MM.1S (cell line): ENCODE results near the gene TMEM17.

ENCODE experiments used
- DNase-seq: peaks from one replicate; pipeline ENCODE4 v3.0.0-alpha.2; 2015
- H2AFZ ChIP-seq: fragments of 300-600 bp; sonication (generic); 2 replicates; pipeline ENCODE4 v1.6.0; 2016; ENCODE audit warnings: antibody characterized with exemption, low read length
- H3F3A ChIP-seq: fragments of 300-600 bp; sonication (generic); 2 replicates; pipeline ENCODE4 v1.6.1; 2016; ENCODE audit warnings: mild to moderate bottlenecking, antibody characterized with exemption, low read length, moderate library complexity, mixed read lengths; ENCODE audit not compliant: insufficient read depth
- H3K27ac ChIP-seq: fragments of 300-600 bp; sonication (generic); 2 replicates; pipeline ENCODE4 v1.5.1; 2016; ENCODE audit warnings: mild to moderate bottlenecking, low read length
- H3K27me3 ChIP-seq: fragments of 300-600 bp; sonication (generic); replicated peaks from 2 replicates; pipeline ENCODE4 v1.6.0; 2016; ENCODE audit warnings: low read length; ENCODE audit not compliant: insufficient read depth
- H3K36me3 ChIP-seq: fragments of 300-600 bp; sonication (generic); replicated peaks from 2 replicates; pipeline ENCODE4 v1.6.1; 2016; ENCODE audit warnings: mild to moderate bottlenecking, low read length, mixed read lengths; ENCODE audit not compliant: insufficient read depth
- H3K4me1 ChIP-seq: fragments of 300-600 bp; sonication (generic); 2 replicates; pipeline ENCODE4 v1.6.1; 2016; ENCODE audit warnings: low read length, mixed read lengths
- H3K4me2 ChIP-seq: fragments of 300-600 bp; sonication (generic); 2 replicates; pipeline ENCODE4 v1.6.0; 2016; ENCODE audit warnings: low read depth, low read length
- H3K4me3 ChIP-seq: fragments of 300-600 bp; sonication (generic); 2 replicates; pipeline ENCODE4 v1.5.1; 2016; ENCODE audit warnings: low read length, mixed read lengths
- H3K79me2 ChIP-seq: fragments of 300-600 bp; sonication (generic); 2 replicates; pipeline ENCODE4 v1.6.1; 2016; ENCODE audit warnings: mixed run types, low read length, mixed read lengths
- H3K9ac ChIP-seq: fragments of 300-600 bp; sonication (generic); 2 replicates; pipeline ENCODE4 v1.6.1; 2016; ENCODE audit warnings: low read length, mixed read lengths
- H3K9me2 ChIP-seq: fragments of 300-600 bp; sonication (generic); replicated peaks from 2 replicates; pipeline ENCODE4 v1.6.1; 2016; ENCODE audit warnings: mild to moderate bottlenecking, low read length, mixed read lengths; ENCODE audit not compliant: insufficient read depth
- H3K9me3 ChIP-seq: fragments of 300-600 bp; sonication (generic); replicated peaks from 2 replicates; pipeline ENCODE4 v1.6.1; 2016; ENCODE audit warnings: mild to moderate bottlenecking, low read length, mixed read lengths; ENCODE audit not compliant: insufficient read depth
- H4K20me1 ChIP-seq: fragments of 300-600 bp; sonication (generic); 2 replicates; pipeline ENCODE4 v1.6.1; 2016; ENCODE audit warnings: mild to moderate bottlenecking, low read length, moderate library complexity, mixed read lengths; ENCODE audit not compliant: insufficient read depth
- CTCF ChIP-seq: fragments of 300-600 bp; sonication (generic); IDR thresholded peaks from 2 replicates; pipeline ENCODE4 v1.5.1; 2016; ENCODE audit warnings: antibody characterized with exemption, low read length, mixed read lengths
- EZH2 ChIP-seq: fragments of 300-600 bp; sonication (generic); optimal IDR thresholded peaks from 2 replicates; pipeline ENCODE3; 2017; ENCODE audit warnings: low read depth, mild to moderate bottlenecking, antibody characterized with exemption, low read length, mixed read lengths
- EZH2phosphoT487 ChIP-seq: fragments of 300-600 bp; sonication (generic); IDR thresholded peaks from 2 replicates; pipeline ENCODE4 v1.6.1; 2018; ENCODE audit warnings: antibody characterized with exemption, low read length

Gene TMEM17

GRCh38 chr2:62473246-62473827 is 32.7 kb downstream of the TMEM17 start:
- no peaks in the 10 kb centered on the region for H3F3A ChIP-seq
- H3K36me3 ChIP-seq = no peaks in the 10 kb centered on the region
- H3K4me1 ChIP-seq = peaks cover 7% of the 10 kb centered on the region
- H3K9me3 ChIP-seq = no peaks in the 10 kb centered on the region
- H3K9ac ChIP-seq = no peak overlapping the region
- no peak for DNase-seq
- H3K27me3 ChIP-seq = no peaks in the 10 kb centered on the region
- TF ChIP-seq EZH2 (no peak), EZH2phosphoT487 (no peak), CTCF (no peak)
- no peaks in the 10 kb centered on the region for H3K79me2 ChIP-seq
- no peak overlapping the region for H2AFZ ChIP-seq
- no peaks in the 10 kb centered on the region for H4K20me1 ChIP-seq
- no peak overlapping the region for H3K4me3 ChIP-seq
- H3K27ac ChIP-seq = no peak overlapping the region
- H3K9me2 ChIP-seq = no peaks in the 10 kb centered on the region
- no peak overlapping the region for H3K4me2 ChIP-seq

- H3K4me1 ChIP-seq = peaks cover 18% of the 10 kb centered on the region
- no peaks in the 10 kb centered on the region for H3K9me2 ChIP-seq
- H3K79me2 ChIP-seq = no peaks in the 10 kb centered on the region
- TF ChIP-seq CTCF (no peak), EZH2 (no peak), EZH2phosphoT487 (no peak)
- no peaks in the 10 kb centered on the region for H4K20me1 ChIP-seq
- H3K4me2 ChIP-seq = no peak overlapping the region
- DNase-seq = no peak
- H3K9ac ChIP-seq = no peak overlapping the region
- no peak overlapping the region for H3K27ac ChIP-seq
- H3K4me3 ChIP-seq = no peak overlapping the region
- no peak overlapping the region for H2AFZ ChIP-seq
- no peaks in the 10 kb centered on the region for H3K9me3 ChIP-seq
- no peaks in the 10 kb centered on the region for H3K36me3 ChIP-seq
- H3K27me3 ChIP-seq = no peaks in the 10 kb centered on the region
- H3F3A ChIP-seq = 0 out of 2 replicates have a peak, but pooled peaks cover 4% of the 10 kb centered on the region
Measured at GRCh38 chr2:62472312-62472711, 33.7 kb downstream of the TMEM17 start.

- H3K36me3 ChIP-seq = no peaks in the 10 kb centered on the region
- H3K9me3 ChIP-seq = no peaks in the 10 kb centered on the region
- 0 out of 2 replicates have a peak, but pooled peaks cover 4% of the 10 kb centered on the region for H3F3A ChIP-seq
- H3K9me2 ChIP-seq = no peaks in the 10 kb centered on the region
- no peak overlapping the region for H3K4me3 ChIP-seq
- H3K4me1 ChIP-seq = peaks cover 20% of the 10 kb centered on the region
- no peaks in the 10 kb centered on the region for H4K20me1 ChIP-seq
- H3K27ac ChIP-seq = no peak overlapping the region
- no peak overlapping the region for H3K4me2 ChIP-seq
- no peak overlapping the region for H3K9ac ChIP-seq
- no peak for DNase-seq
- no peaks in the 10 kb centered on the region for H3K79me2 ChIP-seq
- no peak for TF ChIP-seq EZH2phosphoT487
- TF ChIP-seq CTCF = no peak
- TF ChIP-seq EZH2 = no peak
- H3K27me3 ChIP-seq = no peaks in the 10 kb centered on the region
- H2AFZ ChIP-seq = no peak overlapping the region
Measured at GRCh38 chr2:62471816-62472215, 34.2 kb downstream of the TMEM17 start.
